ENCODE measurements around the gene PARVB.

The PARVB gene

DNA sequence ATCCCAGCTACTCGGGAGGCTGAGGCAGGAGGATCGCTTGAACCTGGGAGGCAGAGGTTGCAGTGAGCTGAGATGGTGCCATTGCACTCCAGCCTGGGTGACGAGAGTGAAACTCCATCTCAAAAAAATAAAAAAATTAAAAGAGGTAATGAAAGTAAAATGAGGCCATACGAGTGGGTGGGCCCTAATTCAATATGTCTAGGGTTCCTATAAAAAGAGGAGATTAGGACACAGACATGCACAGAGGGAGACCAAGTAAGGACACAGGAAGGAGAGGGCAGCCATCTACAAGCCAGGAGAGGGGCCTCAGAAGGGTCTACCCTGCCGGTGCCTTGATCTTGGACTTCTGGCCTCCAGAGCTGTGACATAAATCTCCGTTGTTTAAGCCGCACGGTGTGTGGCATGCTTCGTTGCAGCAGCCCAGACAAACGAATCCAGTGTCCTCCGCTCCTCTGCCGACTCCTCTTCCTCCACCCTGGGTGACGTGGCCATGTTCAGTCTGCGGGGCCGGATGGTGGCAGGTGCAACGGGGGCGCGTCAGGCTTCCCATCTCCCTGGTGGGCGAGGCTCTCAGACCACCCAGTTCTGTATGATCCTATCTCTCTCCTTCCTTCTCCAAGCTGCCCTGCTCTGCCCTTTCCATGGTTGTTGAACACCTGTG is 105.0 kb downstream of the PARVB start:
- no peaks in the 10 kb centered on the region for H3K4me1 ChIP-seq (ENCODE audit: control insufficient read depth, insufficient read depth, low read length, poor library complexity, severe bottlenecking)
- no peaks in the 10 kb centered on the region for H3K9me3 ChIP-seq (ENCODE audit: control insufficient read depth, low read length)
- no peaks in the 10 kb centered on the region for H3K36me3 ChIP-seq (ENCODE audit: control insufficient read depth, insufficient read depth, low read length)
- DNase-seq, result no peak
- H3K27me3 ChIP-seq (replicated peaks; ENCODE audit: control insufficient read depth, insufficient read depth, low read length, poor library complexity, severe bottlenecking), result no peaks in the 10 kb centered on the region
- no peak overlapping the region for H3K27ac ChIP-seq (ENCODE audit: insufficient read depth, low read length, poor library complexity, severe bottlenecking)
- H3K4me3 ChIP-seq (ENCODE audit: insufficient read depth, low read depth, low read length, poor library complexity, severe bottlenecking), result no peak overlapping the region

- H3K36me3 ChIP-seq (ENCODE audit: control insufficient read depth, insufficient read depth, low read length), result no peaks in the 10 kb centered on the region
- no peak overlapping the region for H3K27ac ChIP-seq (ENCODE audit: insufficient read depth, low read length, poor library complexity, severe bottlenecking)
- H3K4me1 ChIP-seq (ENCODE audit: control insufficient read depth, insufficient read depth, low read length, poor library complexity, severe bottlenecking), result no peaks in the 10 kb centered on the region
- no peak overlapping the region for H3K4me3 ChIP-seq (ENCODE audit: insufficient read depth, low read depth, low read length, poor library complexity, severe bottlenecking)
- DNase-seq, result no peak
- H3K9me3 ChIP-seq (ENCODE audit: control insufficient read depth, low read length), result no peaks in the 10 kb centered on the region
- H3K27me3 ChIP-seq (replicated peaks; ENCODE audit: control insufficient read depth, insufficient read depth, low read length, poor library complexity, severe bottlenecking), result no peaks in the 10 kb centered on the region
Measured at GRCh38 chr22:44129619-44129976, 105.5 kb downstream of the PARVB start.

GRCh38 chr22:44130076-44130711 is 106.1 kb downstream of the PARVB start:
- Histone ChIP-seq H3K4me1 (ENCODE audit: control insufficient read depth, insufficient read depth, low read length, poor library complexity, severe bottlenecking) (no peaks in the 10 kb centered on the region), H3K27ac (ENCODE audit: insufficient read depth, low read length, poor library complexity, severe bottlenecking) (no peak overlapping the region), H3K4me3 (ENCODE audit: insufficient read depth, low read depth, low read length, poor library complexity, severe bottlenecking) (no peak overlapping the region), H3K9me3 (ENCODE audit: control insufficient read depth, low read length) (no peaks in the 10 kb centered on the region), H3K27me3 (replicated peaks; ENCODE audit: control insufficient read depth, insufficient read depth, low read length, poor library complexity, severe bottlenecking) (no peaks in the 10 kb centered on the region), H3K36me3 (ENCODE audit: control insufficient read depth, insufficient read depth, low read length) (no peaks in the 10 kb centered on the region)
- DNase-seq, result no peak

GRCh38 chr22:44131412-44131811 is 107.3 kb downstream of the PARVB start:
- no peak overlapping the region for H3K4me3 ChIP-seq (ENCODE audit: insufficient read depth, low read depth, low read length, poor library complexity, severe bottlenecking)
- no peak overlapping the region for H3K27ac ChIP-seq (ENCODE audit: insufficient read depth, low read length, poor library complexity, severe bottlenecking)
- no peaks in the 10 kb centered on the region for H3K4me1 ChIP-seq (ENCODE audit: control insufficient read depth, insufficient read depth, low read length, poor library complexity, severe bottlenecking)
- no peaks in the 10 kb centered on the region for H3K9me3 ChIP-seq (ENCODE audit: control insufficient read depth, low read length)
- no peaks in the 10 kb centered on the region for H3K36me3 ChIP-seq (ENCODE audit: control insufficient read depth, insufficient read depth, low read length)
- DNase-seq, result no peak
- no peaks in the 10 kb centered on the region for H3K27me3 ChIP-seq (replicated peaks; ENCODE audit: control insufficient read depth, insufficient read depth, low read length, poor library complexity, severe bottlenecking)

DNA sequence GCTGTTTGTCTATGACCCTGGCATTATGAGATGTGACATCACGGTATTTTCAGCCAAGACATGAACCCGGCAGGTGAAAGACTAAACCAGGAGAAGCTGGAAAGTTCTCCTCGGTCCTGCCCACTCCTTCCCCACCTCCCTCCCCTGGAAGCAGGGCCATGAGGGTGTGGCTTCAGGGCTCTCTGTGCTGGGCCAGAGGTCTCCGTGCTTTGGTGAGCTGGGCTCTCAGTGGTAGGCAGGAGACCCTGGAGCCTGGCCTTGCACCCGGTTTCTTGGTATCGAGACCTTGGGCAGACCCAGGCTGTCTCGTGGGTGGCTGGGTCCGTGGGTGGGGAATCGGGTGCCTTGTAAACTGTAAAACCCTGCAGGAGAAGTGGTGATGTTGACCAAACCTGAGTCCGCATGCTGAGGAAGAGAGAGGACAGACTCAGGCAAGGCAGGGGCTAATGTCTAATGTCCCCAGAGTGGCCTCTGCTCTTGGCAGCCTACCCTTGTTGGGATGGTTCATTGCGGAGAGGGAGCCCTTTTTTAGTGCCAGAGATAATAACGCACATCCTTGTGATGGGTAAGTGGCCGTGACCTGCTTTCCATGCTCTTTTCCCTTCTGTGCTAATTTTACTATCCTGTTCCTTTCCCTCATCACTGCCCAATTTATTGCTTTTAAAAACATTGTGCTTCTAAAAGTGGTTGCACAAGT is 108.0 kb downstream of the PARVB start:
- Histone ChIP-seq H3K4me1 (ENCODE audit: control insufficient read depth, insufficient read depth, low read length, poor library complexity, severe bottlenecking) (no peaks in the 10 kb centered on the region), H3K27me3 (replicated peaks; ENCODE audit: control insufficient read depth, insufficient read depth, low read length, poor library complexity, severe bottlenecking) (no peaks in the 10 kb centered on the region), H3K27ac (ENCODE audit: insufficient read depth, low read length, poor library complexity, severe bottlenecking) (no peak overlapping the region), H3K36me3 (ENCODE audit: control insufficient read depth, insufficient read depth, low read length) (no peaks in the 10 kb centered on the region), H3K4me3 (ENCODE audit: insufficient read depth, low read depth, low read length, poor library complexity, severe bottlenecking) (no peak overlapping the region), H3K9me3 (ENCODE audit: control insufficient read depth, low read length) (peaks cover 3% of the 10 kb centered on the region)
- DNase-seq, result no peak

GRCh38 chr22:44132724-44133123 is 108.6 kb downstream of the PARVB start:
- no peaks in the 10 kb centered on the region for H3K4me1 ChIP-seq (ENCODE audit: control insufficient read depth, insufficient read depth, low read length, poor library complexity, severe bottlenecking)
- peaks cover 6% of the 10 kb centered on the region for H3K9me3 ChIP-seq (ENCODE audit: control insufficient read depth, low read length)
- H3K27ac ChIP-seq (ENCODE audit: insufficient read depth, low read length, poor library complexity, severe bottlenecking), result no peak overlapping the region
- H3K36me3 ChIP-seq (ENCODE audit: control insufficient read depth, insufficient read depth, low read length), result no peaks in the 10 kb centered on the region
- no peaks in the 10 kb centered on the region for H3K27me3 ChIP-seq (replicated peaks; ENCODE audit: control insufficient read depth, insufficient read depth, low read length, poor library complexity, severe bottlenecking)
- DNase-seq, result no peak
- H3K4me3 ChIP-seq (ENCODE audit: insufficient read depth, low read depth, low read length, poor library complexity, severe bottlenecking), result no peak overlapping the region

DNA sequence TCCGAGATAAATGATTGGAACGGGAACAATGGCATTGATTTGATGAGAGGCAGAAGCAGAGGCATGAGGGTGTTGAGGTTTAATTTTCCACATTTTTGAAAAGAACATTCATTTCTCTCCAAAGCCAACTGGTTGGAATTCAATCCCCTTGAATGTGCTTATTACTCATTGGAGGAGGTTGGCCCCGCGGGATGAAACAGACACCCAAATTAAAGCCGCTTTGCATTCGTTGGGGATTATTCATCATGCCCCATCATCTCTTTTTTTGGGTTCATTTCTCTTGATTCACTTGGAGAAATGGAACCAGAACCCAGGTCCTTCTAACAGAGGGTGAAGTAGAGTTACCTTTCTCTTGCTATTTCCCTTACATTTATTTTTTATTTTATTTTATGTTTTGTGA is 109.1 kb downstream of the PARVB start:
- H3K4me3 ChIP-seq (ENCODE audit: insufficient read depth, low read depth, low read length, poor library complexity, severe bottlenecking), result no peak overlapping the region
- H3K36me3 ChIP-seq (ENCODE audit: control insufficient read depth, insufficient read depth, low read length), result no peaks in the 10 kb centered on the region
- H3K4me1 ChIP-seq (ENCODE audit: control insufficient read depth, insufficient read depth, low read length, poor library complexity, severe bottlenecking), result no peaks in the 10 kb centered on the region
- DNase-seq, result no peak
- peaks cover 6% of the 10 kb centered on the region for H3K9me3 ChIP-seq (ENCODE audit: control insufficient read depth, low read length)
- H3K27ac ChIP-seq (ENCODE audit: insufficient read depth, low read length, poor library complexity, severe bottlenecking), result no peak overlapping the region
- no peaks in the 10 kb centered on the region for H3K27me3 ChIP-seq (replicated peaks; ENCODE audit: control insufficient read depth, insufficient read depth, low read length, poor library complexity, severe bottlenecking)

DNA sequence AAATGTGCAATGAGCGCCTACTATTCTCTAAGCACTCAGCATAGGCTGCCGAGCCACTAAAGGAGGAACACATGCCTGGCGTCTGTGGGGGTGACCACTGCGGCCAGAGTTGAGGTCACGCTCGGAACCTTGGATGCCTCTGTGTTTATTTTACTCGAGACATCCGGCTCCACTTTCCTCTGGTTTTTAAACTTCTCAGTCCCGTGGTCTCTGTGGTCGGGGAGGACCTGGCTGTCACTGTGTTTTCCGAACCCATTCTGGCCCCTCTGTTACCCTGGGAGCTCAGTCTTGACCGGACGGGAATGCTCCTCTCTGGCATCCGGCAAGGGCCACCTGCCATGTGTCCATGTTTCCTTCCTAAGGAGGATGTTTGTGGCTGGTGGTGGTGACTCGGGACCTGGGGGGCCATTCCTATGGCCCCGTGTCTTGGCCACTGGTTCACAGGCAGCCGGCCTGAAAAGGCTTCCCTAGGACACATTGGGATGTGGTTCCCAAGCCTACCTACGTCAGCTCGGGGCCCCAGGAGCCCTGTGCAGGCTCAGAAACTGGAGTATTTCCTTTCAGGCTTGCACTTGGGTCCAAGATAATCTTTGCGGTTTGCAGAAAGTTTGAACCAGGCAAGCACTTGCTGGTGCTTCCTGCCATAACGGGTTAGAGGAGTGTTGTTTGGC is 109.9 kb downstream of the PARVB start:
- H3K4me1 ChIP-seq (ENCODE audit: control insufficient read depth, insufficient read depth, low read length, poor library complexity, severe bottlenecking), result no peaks in the 10 kb centered on the region
- H3K36me3 ChIP-seq (ENCODE audit: control insufficient read depth, insufficient read depth, low read length), result no peaks in the 10 kb centered on the region
- H3K4me3 ChIP-seq (ENCODE audit: insufficient read depth, low read depth, low read length, poor library complexity, severe bottlenecking), result no peak overlapping the region
- H3K27ac ChIP-seq (ENCODE audit: insufficient read depth, low read length, poor library complexity, severe bottlenecking), result no peak overlapping the region
- H3K27me3 ChIP-seq (replicated peaks; ENCODE audit: control insufficient read depth, insufficient read depth, low read length, poor library complexity, severe bottlenecking), result no peaks in the 10 kb centered on the region
- peaks cover 6% of the 10 kb centered on the region for H3K9me3 ChIP-seq (ENCODE audit: control insufficient read depth, low read length)
- no peak for DNase-seq

DNA sequence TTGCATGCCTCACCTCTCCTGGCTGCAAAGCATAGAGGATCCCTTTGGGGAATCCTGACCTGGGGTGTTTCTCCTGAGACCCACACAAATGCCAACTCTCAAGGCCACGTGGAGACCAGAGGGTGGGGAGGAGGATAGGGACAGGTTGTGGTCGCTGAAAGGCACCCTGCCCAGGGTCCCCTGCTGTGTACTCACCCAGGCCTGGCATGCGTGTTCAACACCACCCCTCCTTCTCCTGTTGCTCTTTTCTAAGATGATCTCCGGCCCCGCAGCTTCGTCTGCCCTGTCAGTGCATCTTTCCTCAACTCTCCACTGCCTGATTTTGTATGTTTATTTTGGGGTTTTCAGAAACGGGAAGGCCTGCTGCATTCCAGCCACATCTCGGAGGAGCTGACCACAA is 112.0 kb downstream of the PARVB start:
- no peaks in the 10 kb centered on the region for H3K27me3 ChIP-seq (replicated peaks; ENCODE audit: control insufficient read depth, insufficient read depth, low read length, poor library complexity, severe bottlenecking)
- H3K9me3 ChIP-seq (ENCODE audit: control insufficient read depth, low read length), result peaks cover 6% of the 10 kb centered on the region
- no peak for DNase-seq
- H3K4me3 ChIP-seq (ENCODE audit: insufficient read depth, low read depth, low read length, poor library complexity, severe bottlenecking), result no peak overlapping the region
- H3K36me3 ChIP-seq (ENCODE audit: control insufficient read depth, insufficient read depth, low read length), result no peaks in the 10 kb centered on the region
- H3K27ac ChIP-seq (ENCODE audit: insufficient read depth, low read length, poor library complexity, severe bottlenecking), result no peak overlapping the region
- no peaks in the 10 kb centered on the region for H3K4me1 ChIP-seq (ENCODE audit: control insufficient read depth, insufficient read depth, low read length, poor library complexity, severe bottlenecking)

DNA sequence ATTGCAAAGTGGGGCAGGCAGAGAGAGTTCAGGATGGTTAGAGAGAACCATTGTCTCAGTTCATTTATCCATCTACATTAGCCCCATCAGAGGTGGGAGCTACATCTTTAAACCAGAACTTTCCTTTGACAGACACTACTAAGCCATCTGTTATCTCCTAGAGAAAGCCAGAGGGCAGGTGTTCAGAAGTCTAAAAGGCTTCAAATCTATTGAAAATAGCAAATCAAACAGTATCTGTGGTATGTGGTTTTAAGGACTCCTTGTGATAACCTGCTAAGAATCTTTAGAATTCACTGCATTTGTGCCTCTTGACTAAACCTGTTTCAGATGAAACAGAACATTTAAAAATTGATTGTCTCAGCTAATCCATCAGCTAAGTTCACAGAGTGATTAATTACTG is 112.7 kb downstream of the PARVB start:
- DNase-seq, result no peak
- Histone ChIP-seq H3K9me3 (ENCODE audit: control insufficient read depth, low read length) (peaks cover 6% of the 10 kb centered on the region), H3K4me3 (ENCODE audit: insufficient read depth, low read depth, low read length, poor library complexity, severe bottlenecking) (no peak overlapping the region), H3K36me3 (ENCODE audit: control insufficient read depth, insufficient read depth, low read length) (no peaks in the 10 kb centered on the region), H3K4me1 (ENCODE audit: control insufficient read depth, insufficient read depth, low read length, poor library complexity, severe bottlenecking) (no peaks in the 10 kb centered on the region), H3K27ac (ENCODE audit: insufficient read depth, low read length, poor library complexity, severe bottlenecking) (no peak overlapping the region), H3K27me3 (replicated peaks; ENCODE audit: control insufficient read depth, insufficient read depth, low read length, poor library complexity, severe bottlenecking) (no peaks in the 10 kb centered on the region)

All from effector memory CD4-positive, alpha-beta T cell (primary cell).